GM23338 (cell line): ENCODE data around the gene LPP. TPM values are rescaled to one million over a fixed set of nuclear protein-coding genes. Genes with fewer than 3 reads are reported as not detected.

Experiments
- ATAC-seq: fragments of 200-7000 bp; cut with Tn5 transposase; 3 replicates; pipeline ENCODE4 v1.9.1; 2020
- DNase-seq: peaks from one replicate; pipeline ENCODE4 v3.0.0-alpha.2; 2015; ENCODE audit warnings: low spot score
- H2AFZ ChIP-seq: fragments of 200-600 bp; sonication (generic); 2 replicates; pipeline ENCODE4 v1.8.0; 2016; ENCODE audit warnings: antibody characterized with exemption, mild to moderate bottlenecking, moderate library complexity
- H3F3A ChIP-seq: fragments of 200-600 bp; sonication (generic); replicated peaks from 2 replicates; pipeline ENCODE4 v1.8.0; 2017; ENCODE audit warnings: antibody characterized with exemption, mixed run types, low read depth
- H3K27ac ChIP-seq: fragments of 200-600 bp; sonication (generic); 2 replicates; pipeline ENCODE4 v1.6.1; 2016; ENCODE audit warnings: low read depth
- H3K27me3 ChIP-seq: fragments of 200-600 bp; sonication (generic); 2 replicates; pipeline ENCODE4 v1.8.0; 2016; ENCODE audit warnings: mild to moderate bottlenecking, mixed run types, moderate library complexity; ENCODE audit not compliant: insufficient read depth
- H3K36me3 ChIP-seq: fragments of 200-600 bp; sonication (generic); 2 replicates; pipeline ENCODE4 v1.8.0; 2016; ENCODE audit warnings: mild to moderate bottlenecking; ENCODE audit not compliant: insufficient read depth
- H3K4me1 ChIP-seq: fragments of 200-600 bp; sonication (generic); 2 replicates; pipeline ENCODE4 v1.8.0; 2016; ENCODE audit warnings: mild to moderate bottlenecking, moderate library complexity; ENCODE audit not compliant: insufficient read depth
- H3K4me2 ChIP-seq: fragments of 200-600 bp; sonication (generic); 2 replicates; pipeline ENCODE4 v1.7.1; 2017; ENCODE audit warnings: mixed run types
- H3K4me3 ChIP-seq: fragments of 200-600 bp; sonication (generic); 2 replicates; pipeline ENCODE4 v1.6.1; 2016; ENCODE audit warnings: mixed run types
- H3K79me2 ChIP-seq: fragments of 200-600 bp; sonication (generic); replicated peaks from 2 replicates; pipeline ENCODE4 v1.8.0; 2017; ENCODE audit warnings: mild to moderate bottlenecking; ENCODE audit not compliant: insufficient read depth
- H3K9me2 ChIP-seq: fragments of 200-600 bp; sonication (generic); 2 replicates; pipeline ENCODE4 v1.8.0; 2017; ENCODE audit not compliant: insufficient read depth
- H4K20me1 ChIP-seq: fragments of 200-600 bp; sonication (generic); replicated peaks from 2 replicates; pipeline ENCODE4 v1.8.0; 2017; ENCODE audit warnings: mild to moderate bottlenecking; ENCODE audit not compliant: insufficient read depth
- H3K27ac Mint-ChIP-seq: 2 replicates; pipeline ENCODE4 v1.8.0; 2020; ENCODE audit warnings: inconsistent platforms, mild to moderate bottlenecking, moderate library complexity, mixed read lengths
- H3K27me3 Mint-ChIP-seq: 3 replicates; pipeline ENCODE4 v1.8.0; 2022; ENCODE audit warnings: low read depth, mild to moderate bottlenecking, moderate library complexity, mixed read lengths, inconsistent platforms; ENCODE audit not compliant: insufficient read depth, poor library complexity
- H3K36me3 Mint-ChIP-seq: 3 replicates; pipeline ENCODE4 v1.8.0; 2021; ENCODE audit warnings: low read depth, mild to moderate bottlenecking, inconsistent platforms, moderate library complexity, mixed read lengths
- H3K4me1 Mint-ChIP-seq: 3 replicates; pipeline ENCODE4 v1.8.0; 2020; ENCODE audit warnings: mild to moderate bottlenecking, inconsistent platforms, mixed read lengths
- H3K4me3 Mint-ChIP-seq: 3 replicates; pipeline ENCODE4 v1.8.0; 2021; ENCODE audit warnings: moderate library complexity, mild to moderate bottlenecking, inconsistent platforms, mixed read lengths
- H3K9me3 Mint-ChIP-seq: 3 replicates; pipeline ENCODE4 v1.8.0; 2020; ENCODE audit warnings: moderate library complexity, mild to moderate bottlenecking, inconsistent platforms, mixed read lengths
- CREB1 ChIP-seq: fragments of 250-450 bp; sonication (Bioruptor Pico); IDR thresholded peaks from 2 replicates; pipeline ENCODE4 v1.5.0; 2020; ENCODE audit warnings: low read depth, mild to moderate bottlenecking, moderate library complexity
- EZH2 ChIP-seq: fragments of 200-600 bp; sonication (generic); IDR thresholded peaks from one replicate; pipeline ENCODE4 v1.8.0; 2017; ENCODE audit warnings: antibody characterized with exemption, mild to moderate bottlenecking, low read depth; ENCODE audit not compliant: unreplicated experiment
- ZNF331 ChIP-seq: fragments of 250-450 bp; sonication (Bioruptor Pico); IDR thresholded peaks from 2 replicates; pipeline ENCODE4 v1.5.0; 2020; ENCODE audit warnings: low read depth, mild to moderate bottlenecking, moderate library complexity
- polyA plus RNA-seq: library from polyadenylated mRNA; unstranded; fragments of >200 nt; fragmentation: Nextera tagmentation; extraction: Ambion mirVana; gene quantifications from 2 replicates; pipeline ENCODE4 v1.2.1, GENCODE V29; 2016
- total RNA-seq: library from RNA; depleted of rRNA; stranded (reverse); fragments of >200 nt; shearing (Covaris generic); gene quantifications from 2 replicates; pipeline ENCODE4 v1.2.3, GENCODE V29; 2014
- TF ChIP-seq, protein P1 (sequence below): fragments of 250-450 bp; sonication (Bioruptor Pico); IDR thresholded peaks from 2 replicates; pipeline ENCODE4 v1.5.0; 2020; ENCODE audit warnings: mild to moderate bottlenecking, moderate library complexity
- TF ChIP-seq, protein P2 (sequence below), 2 experiments: fragments of 200-600 bp in 1 of 2; sonication (generic) in 1 of 2; conservative IDR thresholded peaks; 2 replicates each; pipeline versions ENCODE4 v1.5.1 to v1.6.1; 2016 to 2017; ENCODE audit warnings: antibody characterized with exemption in 2 of 2, low read depth in 2 of 2, mild to moderate bottlenecking in 2 of 2, moderate library complexity in 1 of 2
- TF ChIP-seq, protein P3 (sequence below): IDR thresholded peaks from one replicate; pipeline ENCODE4 v1.6.1; 2018; ENCODE audit warnings: antibody characterized with exemption; ENCODE audit not compliant: unreplicated experiment

Gene LPP
- total and polyA plus RNA-seq, 2 experiments from 2014 or later, result 23.0 to 35.2 TPM

DNA sequence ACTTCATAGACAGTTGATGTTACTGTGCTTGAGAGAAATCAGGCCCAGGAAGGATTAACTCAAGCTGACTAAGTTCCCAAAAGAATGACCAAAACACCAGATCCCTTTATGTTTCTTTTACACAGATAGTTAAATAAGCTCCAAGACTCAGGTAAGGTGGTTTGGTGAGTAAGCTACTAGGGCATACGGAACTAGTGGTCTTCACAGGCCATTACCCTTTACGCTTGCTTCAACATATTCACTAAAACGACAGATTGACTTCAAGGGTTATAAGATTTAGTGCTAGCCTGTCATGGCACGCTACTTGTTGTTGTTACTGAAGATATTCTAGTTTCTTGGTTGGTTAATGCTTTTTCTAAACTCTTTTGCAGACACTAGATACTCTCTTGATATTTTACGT lies 369.3 kb downstream of the LPP start:
- Histone ChIP-seq H3K4me2 (no peak overlapping the region), H3K27me3 (no peaks in the 10 kb centered on the region), H3K4me1 (no peaks in the 10 kb centered on the region), H2AFZ (no peak overlapping the region), H3K27ac (no peak overlapping the region), H3K4me3 (no peak overlapping the region), H3K9me2 (no peaks in the 10 kb centered on the region), H3F3A (no peaks in the 10 kb centered on the region), H3K79me2 (no peaks in the 10 kb centered on the region), H3K36me3 (no peaks in the 10 kb centered on the region), H4K20me1 (no peaks in the 10 kb centered on the region)
- no peaks in the 10 kb centered on the region for H3K4me1 Mint-ChIP-seq
- no peaks in the 10 kb centered on the region for H3K27me3 Mint-ChIP-seq
- no peak overlapping the region for H3K27ac Mint-ChIP-seq
- TF ChIP-seq EZH2, result no peak
- TF ChIP-seq, protein P1, sequence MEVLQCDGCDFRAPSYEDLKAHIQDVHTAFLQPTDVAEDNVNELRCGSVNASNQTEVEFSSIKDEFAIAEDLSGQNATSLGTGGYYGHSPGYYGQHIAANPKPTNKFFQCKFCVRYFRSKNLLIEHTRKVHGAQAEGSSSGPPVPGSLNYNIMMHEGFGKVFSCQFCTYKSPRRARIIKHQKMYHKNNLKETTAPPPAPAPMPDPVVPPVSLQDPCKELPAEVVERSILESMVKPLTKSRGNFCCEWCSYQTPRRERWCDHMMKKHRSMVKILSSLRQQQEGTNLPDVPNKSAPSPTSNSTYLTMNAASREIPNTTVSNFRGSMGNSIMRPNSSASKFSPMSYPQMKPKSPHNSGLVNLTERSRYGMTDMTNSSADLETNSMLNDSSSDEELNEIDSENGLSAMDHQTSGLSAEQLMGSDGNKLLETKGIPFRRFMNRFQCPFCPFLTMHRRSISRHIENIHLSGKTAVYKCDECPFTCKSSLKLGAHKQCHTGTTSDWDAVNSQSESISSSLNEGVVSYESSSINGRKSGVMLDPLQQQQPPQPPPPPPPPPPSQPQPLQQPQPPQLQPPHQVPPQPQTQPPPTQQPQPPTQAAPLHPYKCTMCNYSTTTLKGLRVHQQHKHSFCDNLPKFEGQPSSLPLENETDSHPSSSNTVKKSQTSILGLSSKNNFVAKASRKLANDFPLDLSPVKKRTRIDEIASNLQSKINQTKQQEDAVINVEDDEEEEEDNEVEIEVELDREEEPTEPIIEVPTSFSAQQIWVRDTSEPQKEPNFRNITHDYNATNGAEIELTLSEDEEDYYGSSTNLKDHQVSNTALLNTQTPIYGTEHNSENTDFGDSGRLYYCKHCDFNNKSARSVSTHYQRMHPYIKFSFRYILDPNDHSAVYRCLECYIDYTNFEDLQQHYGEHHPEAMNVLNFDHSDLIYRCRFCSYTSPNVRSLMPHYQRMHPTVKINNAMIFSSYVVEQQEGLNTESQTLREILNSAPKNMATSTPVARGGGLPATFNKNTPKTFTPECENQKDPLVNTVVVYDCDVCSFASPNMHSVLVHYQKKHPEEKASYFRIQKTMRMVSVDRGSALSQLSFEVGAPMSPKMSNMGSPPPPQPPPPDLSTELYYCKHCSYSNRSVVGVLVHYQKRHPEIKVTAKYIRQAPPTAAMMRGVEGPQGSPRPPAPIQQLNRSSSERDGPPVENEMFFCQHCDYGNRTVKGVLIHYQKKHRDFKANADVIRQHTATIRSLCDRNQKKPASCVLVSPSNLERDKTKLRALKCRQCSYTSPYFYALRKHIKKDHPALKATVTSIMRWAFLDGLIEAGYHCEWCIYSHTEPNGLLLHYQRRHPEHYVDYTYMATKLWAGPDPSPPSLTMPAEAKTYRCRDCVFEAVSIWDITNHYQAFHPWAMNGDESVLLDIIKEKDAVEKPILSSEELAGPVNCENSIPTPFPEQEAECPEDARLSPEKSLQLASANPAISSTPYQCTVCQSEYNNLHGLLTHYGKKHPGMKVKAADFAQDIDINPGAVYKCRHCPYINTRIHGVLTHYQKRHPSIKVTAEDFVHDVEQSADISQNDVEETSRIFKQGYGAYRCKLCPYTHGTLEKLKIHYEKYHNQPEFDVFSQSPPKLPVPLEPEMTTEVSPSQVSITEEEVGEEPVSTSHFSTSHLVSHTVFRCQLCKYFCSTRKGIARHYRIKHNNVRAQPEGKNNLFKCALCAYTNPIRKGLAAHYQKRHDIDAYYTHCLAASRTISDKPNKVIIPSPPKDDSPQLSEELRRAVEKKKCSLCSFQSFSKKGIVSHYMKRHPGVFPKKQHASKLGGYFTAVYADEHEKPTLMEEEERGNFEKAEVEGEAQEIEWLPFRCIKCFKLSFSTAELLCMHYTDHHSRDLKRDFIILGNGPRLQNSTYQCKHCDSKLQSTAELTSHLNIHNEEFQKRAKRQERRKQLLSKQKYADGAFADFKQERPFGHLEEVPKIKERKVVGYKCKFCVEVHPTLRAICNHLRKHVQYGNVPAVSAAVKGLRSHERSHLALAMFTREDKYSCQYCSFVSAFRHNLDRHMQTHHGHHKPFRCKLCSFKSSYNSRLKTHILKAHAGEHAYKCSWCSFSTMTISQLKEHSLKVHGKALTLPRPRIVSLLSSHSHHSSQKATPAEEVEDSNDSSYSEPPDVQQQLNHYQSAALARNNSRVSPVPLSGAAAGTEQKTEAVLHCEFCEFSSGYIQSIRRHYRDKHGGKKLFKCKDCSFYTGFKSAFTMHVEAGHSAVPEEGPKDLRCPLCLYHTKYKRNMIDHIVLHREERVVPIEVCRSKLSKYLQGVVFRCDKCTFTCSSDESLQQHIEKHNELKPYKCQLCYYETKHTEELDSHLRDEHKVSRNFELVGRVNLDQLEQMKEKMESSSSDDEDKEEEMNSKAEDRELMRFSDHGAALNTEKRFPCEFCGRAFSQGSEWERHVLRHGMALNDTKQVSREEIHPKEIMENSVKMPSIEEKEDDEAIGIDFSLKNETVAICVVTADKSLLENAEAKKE, result no peak
- ATAC-seq, result no peak
- H3K4me3 Mint-ChIP-seq, result no peak overlapping the region
- H3K9me3 Mint-ChIP-seq, result no peaks in the 10 kb centered on the region
- no peaks in the 10 kb centered on the region for H3K36me3 Mint-ChIP-seq
- DNase-seq, result no peak

DNA sequence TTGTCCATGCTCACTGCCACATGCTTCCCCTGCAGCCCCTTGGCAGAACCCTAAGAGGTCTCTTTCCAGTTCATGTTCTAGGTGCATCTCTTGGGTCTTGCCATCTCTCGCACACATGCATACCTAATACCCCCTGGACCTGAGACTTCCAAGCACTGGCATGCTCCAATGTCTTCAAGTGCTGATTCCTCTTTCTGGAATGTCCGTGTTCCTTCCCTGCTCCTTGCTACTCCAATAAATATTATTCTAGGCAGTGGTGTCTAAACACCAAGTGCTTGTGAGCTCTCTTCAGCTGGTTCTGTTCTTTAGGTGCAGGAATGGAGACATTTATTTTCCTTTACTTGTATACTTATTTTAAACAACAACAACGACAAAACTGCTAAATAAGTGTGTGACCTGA lies 370.1 kb downstream of the LPP start:
- H3K27ac Mint-ChIP-seq, result no peak overlapping the region
- TF ChIP-seq CREB1, result no peak
- TF ChIP-seq, protein P2, sequence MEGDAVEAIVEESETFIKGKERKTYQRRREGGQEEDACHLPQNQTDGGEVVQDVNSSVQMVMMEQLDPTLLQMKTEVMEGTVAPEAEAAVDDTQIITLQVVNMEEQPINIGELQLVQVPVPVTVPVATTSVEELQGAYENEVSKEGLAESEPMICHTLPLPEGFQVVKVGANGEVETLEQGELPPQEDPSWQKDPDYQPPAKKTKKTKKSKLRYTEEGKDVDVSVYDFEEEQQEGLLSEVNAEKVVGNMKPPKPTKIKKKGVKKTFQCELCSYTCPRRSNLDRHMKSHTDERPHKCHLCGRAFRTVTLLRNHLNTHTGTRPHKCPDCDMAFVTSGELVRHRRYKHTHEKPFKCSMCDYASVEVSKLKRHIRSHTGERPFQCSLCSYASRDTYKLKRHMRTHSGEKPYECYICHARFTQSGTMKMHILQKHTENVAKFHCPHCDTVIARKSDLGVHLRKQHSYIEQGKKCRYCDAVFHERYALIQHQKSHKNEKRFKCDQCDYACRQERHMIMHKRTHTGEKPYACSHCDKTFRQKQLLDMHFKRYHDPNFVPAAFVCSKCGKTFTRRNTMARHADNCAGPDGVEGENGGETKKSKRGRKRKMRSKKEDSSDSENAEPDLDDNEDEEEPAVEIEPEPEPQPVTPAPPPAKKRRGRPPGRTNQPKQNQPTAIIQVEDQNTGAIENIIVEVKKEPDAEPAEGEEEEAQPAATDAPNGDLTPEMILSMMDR (conservative IDR thresholded peaks at IDR 0.05; ENCODE audit: low read depth in 2 of 2), result no peak
- TF ChIP-seq EZH2, result no peak
- TF ChIP-seq ZNF331 (CRISPR knock-in tag), result no peak
- TF ChIP-seq, protein P3, sequence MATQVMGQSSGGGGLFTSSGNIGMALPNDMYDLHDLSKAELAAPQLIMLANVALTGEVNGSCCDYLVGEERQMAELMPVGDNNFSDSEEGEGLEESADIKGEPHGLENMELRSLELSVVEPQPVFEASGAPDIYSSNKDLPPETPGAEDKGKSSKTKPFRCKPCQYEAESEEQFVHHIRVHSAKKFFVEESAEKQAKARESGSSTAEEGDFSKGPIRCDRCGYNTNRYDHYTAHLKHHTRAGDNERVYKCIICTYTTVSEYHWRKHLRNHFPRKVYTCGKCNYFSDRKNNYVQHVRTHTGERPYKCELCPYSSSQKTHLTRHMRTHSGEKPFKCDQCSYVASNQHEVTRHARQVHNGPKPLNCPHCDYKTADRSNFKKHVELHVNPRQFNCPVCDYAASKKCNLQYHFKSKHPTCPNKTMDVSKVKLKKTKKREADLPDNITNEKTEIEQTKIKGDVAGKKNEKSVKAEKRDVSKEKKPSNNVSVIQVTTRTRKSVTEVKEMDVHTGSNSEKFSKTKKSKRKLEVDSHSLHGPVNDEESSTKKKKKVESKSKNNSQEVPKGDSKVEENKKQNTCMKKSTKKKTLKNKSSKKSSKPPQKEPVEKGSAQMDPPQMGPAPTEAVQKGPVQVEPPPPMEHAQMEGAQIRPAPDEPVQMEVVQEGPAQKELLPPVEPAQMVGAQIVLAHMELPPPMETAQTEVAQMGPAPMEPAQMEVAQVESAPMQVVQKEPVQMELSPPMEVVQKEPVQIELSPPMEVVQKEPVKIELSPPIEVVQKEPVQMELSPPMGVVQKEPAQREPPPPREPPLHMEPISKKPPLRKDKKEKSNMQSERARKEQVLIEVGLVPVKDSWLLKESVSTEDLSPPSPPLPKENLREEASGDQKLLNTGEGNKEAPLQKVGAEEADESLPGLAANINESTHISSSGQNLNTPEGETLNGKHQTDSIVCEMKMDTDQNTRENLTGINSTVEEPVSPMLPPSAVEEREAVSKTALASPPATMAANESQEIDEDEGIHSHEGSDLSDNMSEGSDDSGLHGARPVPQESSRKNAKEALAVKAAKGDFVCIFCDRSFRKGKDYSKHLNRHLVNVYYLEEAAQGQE, result no peak
- H3K36me3 ChIP-seq, result no peaks in the 10 kb centered on the region
- no peaks in the 10 kb centered on the region for H3K36me3 Mint-ChIP-seq
- no peak overlapping the region for H3K27ac ChIP-seq
- no peak overlapping the region for H3K4me3 ChIP-seq
- H3K9me2 ChIP-seq, result no peaks in the 10 kb centered on the region
- H4K20me1 ChIP-seq, result no peaks in the 10 kb centered on the region
- no peaks in the 10 kb centered on the region for H3K27me3 ChIP-seq
- no peaks in the 10 kb centered on the region for H3K4me1 Mint-ChIP-seq
- H3F3A ChIP-seq, result no peaks in the 10 kb centered on the region
- ATAC-seq (no peak), DNase-seq (no peak)
- no peaks in the 10 kb centered on the region for H3K27me3 Mint-ChIP-seq
- no peak overlapping the region for H3K4me2 ChIP-seq
- H3K4me1 ChIP-seq, result no peaks in the 10 kb centered on the region
- no peak overlapping the region for H2AFZ ChIP-seq
- no peaks in the 10 kb centered on the region for H3K9me3 Mint-ChIP-seq
- H3K4me3 Mint-ChIP-seq, result no peak overlapping the region
- no peaks in the 10 kb centered on the region for H3K79me2 ChIP-seq
